ENCODE data around the gene UBE2I.
"Not testable (repeated sequence)": the region's sequence is repeated elsewhere in the genome, so short reads cannot be mapped to it uniquely, and the experiment has no call there.

The UBE2I gene

DNA sequence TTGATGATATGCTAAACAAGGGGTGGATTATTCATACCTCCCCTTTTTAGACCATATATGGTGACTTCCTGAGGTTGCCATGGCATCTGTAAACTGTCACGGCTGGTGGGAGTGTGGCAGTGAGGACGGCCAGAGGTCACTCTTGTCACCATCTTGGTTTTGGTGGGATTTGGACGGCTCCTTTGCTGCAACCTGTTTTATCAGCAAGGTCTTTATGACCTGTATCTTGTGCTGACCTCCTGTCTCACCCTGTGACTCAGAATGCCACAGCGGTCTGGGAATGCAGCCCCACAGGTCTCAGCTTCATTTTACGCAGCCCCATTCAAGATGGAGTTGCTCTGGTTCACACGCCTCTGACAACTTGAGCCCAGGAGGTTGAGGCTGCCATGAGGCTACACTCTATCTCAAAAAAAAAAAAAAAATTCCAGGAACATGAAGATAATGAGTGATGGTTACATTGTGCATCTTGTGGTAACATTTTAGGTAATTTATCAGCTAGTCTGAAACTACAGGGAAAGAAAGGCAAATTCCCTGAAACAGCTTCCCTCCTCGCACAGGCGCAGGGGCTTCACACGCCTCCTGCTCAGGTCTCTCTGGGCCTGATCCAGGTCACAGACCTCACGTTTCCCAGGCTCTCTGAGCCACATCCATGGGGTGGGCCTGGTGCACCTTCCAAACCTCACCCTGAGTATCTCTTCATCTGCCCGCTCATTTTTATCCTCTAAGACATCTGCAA lies 15.3 kb upstream of the UBE2I start:
- DNase-seq = no peak

DNA sequence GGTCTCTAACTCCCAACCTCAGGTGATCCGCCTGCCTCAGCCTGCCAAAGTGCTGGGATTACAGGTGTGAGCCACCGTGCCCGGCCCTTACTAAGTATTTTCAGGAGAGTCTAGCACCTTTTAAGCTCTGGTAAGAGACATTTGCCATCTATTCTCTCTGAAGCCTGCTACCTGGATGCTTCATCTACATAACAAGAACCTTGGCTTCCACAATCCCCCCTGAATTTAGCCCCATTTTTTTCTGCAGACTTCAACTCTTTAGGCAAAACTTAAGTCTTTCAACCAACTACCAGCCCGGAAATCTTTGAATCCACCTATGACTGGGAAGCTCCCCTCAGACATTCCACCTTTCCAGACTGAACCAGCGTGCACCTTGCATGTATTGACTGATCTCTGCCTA lies 14.0 kb upstream of the UBE2I start:
- DNase-seq = no peak

DNA sequence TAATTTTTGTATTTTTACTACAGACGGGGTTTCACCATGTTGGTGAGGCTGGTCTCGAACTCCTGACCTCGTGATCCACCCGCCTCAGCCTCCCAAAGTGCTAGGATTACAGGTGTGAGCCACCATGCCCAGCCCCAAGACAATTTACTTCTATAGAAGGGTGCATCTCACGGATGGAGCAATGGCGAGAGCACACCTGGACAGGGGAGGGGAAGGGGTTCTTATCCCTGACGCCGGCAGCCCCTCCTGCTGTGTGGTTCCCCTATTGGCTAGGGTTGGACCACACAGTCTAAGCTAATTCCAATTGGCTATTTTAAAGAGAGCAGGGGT lies 12.8 kb upstream of the UBE2I start:
- not testable (repeated sequence) for DNase-seq

DNA sequence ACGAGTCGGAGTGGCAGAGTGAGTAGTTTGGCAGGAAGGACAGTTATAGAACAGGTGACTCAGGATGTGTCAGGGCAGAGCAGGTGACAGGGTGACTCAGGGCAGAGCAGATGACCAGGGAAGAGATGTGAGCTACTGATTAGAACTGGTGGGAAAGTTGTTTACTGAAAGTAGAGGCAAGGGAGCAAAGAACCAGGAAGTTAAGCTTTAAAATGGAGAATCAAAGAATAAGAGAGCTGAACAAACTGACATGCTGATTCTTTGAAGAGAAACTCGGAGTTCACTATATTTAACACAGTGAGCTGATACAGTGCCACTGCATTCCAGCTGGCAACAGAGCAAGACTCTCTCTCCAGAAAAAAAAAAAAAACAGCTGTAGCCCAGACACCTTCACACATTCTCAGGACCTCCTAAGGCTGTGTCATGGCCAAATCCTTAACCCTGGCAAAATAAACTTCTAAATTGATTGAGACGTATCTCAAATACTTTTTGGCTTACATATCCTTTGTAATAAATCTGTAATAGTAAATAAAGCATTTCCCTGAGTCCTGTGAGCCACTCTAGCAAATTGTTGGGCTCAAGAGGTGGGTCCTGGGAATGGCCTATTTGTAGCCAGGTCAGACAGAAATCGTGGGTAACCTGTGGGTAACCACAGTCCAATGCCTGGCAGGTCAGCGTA lies 12.3 kb upstream of the UBE2I start:
- no peak for DNase-seq

DNA sequence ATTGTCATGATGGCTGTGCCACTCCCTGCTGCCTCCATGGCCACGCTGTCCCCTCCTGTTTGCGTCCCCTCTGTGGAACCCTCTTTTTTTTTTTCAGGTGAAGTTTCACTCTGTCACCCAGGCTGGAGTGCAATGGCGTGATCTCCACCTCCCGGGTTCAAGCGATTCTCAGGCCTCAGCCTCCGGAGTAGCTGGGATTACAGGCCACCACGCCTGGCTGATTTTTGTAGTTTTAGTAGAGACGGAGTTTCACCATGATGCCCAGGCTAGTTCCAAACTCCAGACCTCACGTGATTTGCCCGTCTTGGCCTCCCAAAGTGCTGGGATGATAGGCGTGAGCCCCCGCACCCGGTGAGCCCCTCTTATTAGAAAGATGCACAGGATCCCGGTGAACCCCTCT lies 11.0 kb upstream of the UBE2I start:
- no peak for DNase-seq

DNA sequence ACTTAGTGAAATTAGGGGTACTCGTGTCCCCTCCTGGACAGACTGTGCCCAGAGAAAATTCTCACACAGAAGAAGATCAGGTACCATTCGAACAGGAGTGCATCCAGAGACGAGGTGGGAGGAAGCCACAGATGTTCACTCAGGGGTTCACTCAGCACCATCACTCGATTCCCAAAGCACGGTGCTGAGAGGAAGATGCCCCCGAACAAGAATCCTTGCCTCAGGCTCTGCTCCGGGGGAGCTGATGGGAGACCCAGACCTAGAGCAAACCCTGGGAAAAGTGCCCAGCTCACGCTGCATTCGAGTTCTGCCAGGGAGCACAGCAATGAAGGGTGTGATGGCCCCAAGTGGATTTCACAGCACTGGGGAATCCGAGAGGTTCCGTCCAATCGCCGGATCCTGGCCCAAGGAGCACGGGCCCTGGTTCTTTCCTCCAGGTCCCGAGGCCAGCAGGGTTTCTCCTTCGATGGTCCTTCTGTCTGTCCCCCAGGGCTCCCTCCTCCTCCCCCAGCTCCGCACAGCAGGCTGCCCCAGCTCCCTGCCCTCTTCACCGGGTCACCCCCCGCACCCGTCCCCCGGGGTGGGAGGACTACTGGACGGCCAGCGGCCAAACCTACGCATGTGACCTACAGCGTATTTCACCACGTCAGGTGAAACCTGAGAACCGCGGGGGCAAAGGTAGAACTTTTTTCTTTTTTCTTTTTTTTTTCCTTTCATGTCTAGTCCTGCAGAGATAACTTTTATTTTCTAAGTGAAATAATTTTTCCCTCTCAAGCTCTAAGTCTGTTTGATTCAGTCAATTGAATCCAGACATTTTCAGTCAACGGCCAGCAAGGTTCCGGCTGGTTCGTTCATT lies 10.2 kb upstream of the UBE2I start:
- no peak for DNase-seq

DNA sequence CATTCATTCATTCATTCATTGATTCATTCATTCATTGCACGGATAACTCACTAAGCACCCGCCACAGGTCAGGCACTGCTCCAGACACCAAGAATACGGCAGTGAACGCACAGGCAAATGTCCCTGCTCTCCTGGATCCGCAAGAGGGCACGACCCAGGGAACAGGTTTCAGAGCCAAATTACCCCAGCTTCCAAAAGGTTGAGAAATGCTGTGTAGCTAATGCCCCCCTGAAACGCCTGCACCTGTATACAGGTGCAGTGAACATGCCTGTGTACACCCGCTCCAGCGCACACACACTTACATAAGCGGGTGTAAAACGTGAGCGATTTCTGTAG lies 9.6 kb upstream of the UBE2I start:
- DNase-seq = no peak

DNA sequence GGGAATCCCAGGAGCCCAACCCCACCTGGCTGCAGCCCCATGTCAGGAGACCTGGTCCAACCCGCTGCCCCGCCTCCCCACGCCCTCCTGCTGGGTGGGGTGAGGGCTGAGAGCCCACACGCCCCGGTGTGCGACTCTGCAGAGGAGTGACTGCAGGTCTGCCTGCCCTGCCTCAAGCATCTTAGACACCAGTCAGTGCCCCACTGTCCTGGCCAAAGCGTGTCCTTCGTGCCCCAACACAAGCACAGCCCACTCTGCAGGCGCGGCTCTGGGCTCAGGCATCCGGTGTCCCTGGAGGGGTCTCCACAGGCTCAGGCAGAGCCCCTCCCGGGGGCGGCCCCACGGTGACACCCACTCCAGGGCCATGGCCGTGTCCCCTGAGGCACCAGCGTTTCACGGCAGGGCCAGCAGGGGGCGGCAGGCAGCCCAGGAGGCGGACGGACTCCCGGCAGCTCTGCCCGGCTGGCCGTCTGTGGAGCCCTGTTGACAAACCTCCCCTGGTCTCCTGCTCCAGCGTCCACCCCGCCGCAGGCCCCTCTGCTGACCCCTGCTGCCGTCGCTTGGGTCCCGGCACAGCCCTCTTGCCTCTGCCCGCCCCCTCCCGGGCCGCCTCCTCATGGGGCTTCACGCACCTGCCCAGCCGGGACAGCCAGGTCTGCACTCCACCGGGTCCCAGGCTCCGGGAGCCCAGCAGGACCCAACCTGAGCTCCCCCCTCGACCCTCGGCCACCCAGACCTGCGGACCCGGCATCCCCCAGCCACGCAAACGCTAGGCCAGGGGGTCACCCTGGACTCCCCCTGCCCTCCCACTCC lies 8.6 kb upstream of the UBE2I start:
- peak; percentile 58 for DNase-seq

DNA sequence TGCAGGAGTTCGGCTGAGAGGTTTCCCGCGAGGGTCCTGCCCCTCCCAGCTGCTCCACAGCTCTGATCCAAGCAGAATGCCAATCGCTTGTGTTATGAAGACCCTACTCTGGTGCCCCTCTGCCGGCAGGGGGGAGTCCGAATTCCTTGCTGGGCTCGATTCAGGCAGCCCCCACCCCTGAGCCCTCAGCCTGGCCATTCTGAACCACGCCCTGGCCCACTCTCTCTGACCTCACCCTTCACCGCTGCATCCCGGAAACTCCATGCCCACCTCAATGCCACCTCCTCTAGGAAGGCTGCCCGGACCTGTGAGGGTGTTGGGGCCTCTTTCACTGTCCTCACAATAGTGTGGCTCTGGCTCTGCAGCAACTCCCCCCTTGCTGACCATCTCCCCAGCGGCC lies 7.9 kb upstream of the UBE2I start:
- DNase-seq = no peak

DNA sequence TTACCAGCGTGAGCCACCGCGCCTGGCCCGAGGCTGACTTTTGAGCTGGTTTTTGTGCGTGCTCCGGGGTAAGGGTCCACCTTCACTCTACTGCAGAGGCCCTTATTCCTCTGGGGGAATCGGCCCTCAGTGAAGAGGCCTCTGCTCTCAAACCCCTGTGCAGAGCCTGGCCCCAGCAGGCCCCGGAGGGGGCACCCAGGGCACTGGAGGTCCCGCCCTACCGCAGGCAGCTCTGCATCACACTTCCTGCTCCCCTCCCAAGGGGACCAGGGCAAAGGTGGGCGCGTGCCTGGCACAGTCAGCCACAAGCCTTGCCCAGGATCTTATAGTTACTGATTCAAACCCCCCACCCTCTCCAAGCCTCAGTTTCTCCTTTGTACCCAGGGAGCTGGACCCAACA lies 3.6 kb upstream of the UBE2I start:
- no peak for DNase-seq

DNA sequence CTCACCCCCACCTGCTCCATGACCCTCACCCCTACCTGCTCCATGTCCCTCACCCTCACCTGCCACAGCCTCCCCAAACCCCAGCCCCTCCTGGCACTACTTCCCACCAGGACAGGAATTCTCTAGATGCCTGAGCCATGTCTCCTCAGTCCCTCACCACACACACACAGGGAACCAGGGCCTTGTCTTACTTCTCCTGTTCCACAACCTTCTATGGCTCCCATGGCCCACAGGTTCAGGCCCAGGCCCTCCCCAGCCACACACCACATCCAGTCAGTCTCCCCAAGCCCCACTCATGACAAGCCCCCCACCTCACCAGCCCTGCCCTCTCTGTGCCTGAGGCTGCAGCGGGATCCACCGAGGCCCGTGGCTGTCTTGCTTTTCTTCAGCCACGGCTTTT lies 3.1 kb upstream of the UBE2I start:
- DNase-seq = no peak

DNA sequence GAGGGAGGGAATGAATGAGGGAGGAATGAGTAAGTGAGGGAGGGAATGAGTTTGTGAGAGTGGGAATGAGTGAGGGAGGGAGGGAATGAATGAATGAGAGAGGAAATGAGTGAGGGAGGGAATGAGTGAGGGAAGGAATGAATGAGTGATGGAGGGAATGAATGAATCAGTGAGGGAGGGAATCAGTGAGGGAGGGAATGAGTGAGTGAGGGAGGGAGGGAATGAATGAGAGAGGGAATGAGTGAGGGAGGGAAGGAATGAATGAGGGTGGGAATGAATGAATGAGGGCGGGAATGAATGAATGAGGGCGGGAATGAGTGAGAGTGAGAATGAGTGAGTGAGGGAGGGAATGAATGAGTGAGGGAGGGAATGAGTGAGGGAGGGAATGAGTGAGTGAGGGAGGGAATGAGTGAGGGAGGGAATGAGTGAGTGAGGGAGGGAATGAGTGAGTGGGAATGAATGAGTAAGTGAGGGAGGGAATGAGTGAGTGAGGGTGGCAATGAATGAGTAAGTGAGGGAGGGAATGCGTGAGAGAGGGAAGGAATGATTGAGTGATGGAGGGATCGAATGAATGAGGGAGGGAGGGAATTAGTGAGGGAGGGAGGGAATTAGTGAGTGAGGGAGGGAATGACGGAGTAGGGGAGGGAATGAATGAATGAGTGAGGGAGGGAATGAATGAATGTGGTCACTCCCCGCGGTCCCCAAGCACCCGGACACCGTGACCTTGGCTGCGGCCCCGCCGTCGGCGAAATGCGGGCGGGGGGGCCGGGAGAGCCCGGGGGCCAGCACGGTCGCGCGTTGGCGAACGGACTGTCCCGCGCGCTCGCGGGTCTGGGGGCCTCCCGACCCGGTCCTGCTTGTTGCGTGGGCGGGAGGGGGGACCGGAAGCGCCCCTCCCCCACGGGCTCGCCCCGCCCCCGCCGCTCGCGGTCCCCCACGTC lies 1.1 kb upstream of the UBE2I start:
- DNase-seq = no peak

DNA sequence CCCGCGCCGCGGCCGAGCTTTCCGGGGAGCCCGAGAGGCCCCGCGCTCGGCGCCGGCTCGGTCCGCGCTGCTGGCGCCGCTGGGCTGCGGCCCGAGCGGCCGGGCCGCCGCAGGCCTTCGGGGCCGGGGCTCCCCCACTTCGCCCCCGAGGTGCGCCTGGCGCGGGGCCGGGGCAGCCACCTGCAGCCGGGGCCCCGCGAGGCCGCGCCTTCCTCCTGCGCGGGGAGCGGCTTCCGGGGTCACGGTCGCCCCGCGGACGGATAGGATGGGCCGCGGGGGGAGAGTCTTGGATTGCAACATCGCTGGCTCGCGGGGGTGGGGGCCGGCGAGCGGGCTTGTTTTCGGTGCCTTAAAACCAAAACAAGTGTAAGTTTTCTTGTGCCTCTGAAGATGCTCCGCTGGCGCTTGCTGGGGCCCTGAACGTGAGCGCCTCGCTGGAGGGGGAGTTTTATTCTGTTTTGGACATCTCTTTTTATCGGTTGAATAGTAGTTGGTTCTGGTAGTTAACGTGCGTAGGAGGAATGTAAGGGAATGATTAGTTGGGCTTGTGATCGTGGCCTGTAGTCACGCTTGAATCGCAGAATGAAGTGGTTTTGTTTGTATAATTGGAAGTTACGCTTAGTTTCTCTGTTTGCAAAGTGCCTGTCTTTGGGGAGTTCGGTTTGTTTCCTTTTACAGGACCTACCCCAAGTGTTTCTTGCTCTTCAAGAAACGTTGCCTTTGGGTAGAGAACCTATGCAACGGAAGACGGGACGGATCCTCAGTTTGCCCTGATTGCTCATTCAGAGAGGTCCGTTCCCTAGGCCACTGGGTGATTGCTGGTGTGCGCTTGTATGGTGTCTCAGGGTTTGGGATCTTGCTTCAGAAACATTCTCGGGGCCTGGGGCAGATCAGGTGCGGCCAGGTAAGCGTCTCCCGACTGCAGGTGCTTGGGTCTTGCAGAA lies 724 bp downstream of the UBE2I start:
- no peak for DNase-seq

DNA sequence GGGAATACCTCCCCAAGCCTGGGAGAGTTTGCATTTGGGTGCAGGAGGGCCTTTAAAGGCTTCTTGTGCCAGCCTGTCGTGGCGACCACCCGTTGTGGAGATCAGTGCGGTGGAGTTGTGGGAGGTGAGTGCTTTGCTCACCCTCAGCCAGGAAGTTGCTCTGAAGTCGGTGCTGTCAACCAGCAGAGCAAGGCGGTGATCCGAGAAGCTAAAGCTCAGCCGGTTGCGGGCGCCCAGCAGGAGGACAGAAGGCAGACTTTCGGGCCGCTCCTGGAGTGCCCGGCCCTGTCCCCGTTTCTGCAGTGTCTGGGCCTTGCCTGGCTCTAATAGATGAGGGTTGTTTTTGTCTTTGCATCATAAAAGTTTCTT lies 1.4 kb downstream of the UBE2I start:
- DNase-seq = no peak

DNA sequence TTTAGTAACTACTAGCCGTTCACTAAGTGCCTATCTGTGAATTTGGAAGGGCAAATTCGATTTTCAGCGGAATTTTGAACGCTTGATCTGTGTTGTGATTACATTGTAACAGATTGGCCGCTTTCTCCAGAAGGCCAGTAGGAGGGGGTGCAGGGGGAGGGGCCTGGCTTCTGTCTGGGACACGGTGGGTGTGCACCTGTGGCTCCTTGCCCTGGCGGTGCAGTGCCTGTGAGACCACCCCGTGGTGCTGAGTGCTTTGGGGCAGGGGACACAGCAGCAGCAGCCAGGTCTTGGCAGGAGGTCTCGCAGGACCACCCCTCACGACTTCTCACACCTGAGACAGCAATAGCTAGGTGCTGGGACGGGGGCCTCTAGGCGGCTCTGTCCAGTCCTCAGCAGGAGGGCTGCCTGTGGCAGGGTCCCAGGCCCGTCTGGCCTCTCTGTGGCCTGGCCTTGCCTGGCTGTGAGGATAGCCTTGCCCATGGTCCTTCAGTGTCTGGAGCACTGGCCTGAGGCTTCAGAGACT lies 1.8 kb downstream of the UBE2I start:
- DNase-seq = no peak

DNA sequence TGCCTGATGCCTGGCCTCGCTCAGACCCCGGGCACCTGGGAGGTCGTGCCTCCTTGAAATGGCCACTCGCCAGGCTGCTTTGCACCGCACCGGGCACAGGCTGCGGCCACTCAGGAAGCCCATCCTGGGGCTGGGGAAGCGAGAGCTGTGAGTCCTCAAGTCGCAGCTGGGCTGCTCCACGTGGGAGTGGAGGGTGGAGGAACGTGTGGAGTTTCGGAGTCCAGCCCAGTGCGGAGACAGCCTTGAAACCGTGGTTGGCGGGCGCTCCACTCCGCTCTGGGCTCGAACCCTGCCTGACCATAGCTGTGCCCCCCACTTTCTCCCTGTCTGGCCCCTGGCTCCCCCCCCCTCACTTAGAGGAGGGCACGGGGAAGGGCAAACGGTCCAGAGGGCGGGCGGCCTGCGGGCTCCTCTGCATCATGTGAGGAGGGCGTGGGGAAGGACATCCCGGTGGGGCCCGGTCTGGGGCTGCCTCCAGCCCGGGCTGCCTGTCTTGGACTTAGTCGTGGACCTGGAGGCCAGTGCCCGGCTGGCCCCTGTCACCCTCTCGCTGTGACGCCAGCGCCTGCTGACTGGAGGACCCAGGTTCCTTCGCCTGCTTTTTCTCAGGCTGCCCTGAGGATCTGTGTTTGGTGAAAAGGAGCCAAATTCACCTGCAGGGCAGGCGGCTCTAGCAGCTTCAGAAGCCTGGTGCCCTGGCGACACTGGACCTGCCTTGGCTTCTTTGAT lies 2.5 kb downstream of the UBE2I start:
- no peak for DNase-seq

DNA sequence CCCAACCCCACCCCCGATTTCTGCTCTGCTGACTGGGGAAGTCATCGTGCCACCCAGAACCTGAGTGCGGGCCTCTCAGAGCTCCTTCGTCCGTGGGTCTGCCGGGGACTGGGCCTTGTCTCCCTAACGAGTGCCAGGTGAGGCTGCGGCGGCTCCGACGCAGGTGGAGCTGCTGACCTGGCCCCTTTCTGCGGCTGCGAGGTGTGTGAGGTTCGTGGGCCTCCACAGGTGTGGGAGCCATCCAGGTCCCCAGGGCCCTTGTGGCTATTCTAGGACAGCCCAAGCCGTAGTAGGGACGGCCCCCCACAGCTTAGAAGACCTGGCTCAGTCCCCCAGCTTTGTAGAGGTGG lies 3.0 kb downstream of the UBE2I start:
- DNase-seq = no peak

DNA sequence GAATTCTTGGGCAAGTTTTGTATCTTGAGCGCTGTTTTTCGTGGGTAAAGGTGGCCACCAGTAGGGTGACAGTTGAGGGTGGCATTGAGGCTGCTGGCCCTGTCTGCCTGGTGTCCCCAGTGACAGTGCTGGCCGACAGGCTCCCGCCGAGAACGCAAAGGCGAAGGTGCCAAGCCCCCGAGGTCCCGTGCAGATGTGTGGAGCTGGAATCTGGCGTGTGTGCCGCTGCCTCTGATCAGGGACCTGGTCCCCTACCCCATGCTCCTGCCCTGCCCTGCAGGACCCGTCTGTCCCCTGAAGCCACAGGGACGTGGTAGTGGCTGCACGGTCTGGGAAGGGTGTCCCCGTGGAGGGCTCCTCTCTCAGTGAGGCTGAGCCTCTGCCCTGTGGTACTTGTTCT lies 3.5 kb downstream of the UBE2I start:
- DNase-seq = no peak

DNA sequence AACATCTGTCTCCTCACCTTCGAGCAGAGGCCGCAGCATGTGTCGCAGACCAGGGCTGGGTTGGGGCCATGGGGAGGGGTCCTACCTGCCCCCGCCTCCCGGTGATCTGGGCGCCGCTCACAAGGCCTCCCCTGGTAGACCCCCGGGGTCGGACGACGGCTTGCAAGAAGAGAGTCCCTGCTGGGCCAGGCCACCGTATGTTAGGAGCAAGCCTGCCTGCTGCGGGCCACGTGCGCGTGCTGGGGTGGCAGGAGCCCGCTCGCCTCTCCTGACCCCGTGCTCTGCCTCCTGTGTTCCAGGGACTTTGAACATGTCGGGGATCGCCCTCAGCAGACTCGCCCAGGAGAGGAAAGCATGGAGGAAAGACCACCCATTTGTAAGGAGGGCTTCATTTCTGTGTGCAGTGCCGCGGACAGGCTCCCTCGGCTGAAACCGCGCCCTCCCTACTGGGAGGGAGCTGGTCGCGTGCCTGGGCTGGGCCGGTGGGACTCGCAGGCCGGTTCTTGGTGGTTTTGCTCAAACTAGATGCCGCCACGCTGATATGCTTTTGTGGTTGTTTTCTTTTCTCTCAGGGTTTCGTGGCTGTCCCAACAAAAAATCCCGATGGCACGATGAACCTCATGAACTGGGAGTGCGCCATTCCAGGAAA lies 4.4 kb downstream of the UBE2I start:
- no peak for DNase-seq

Measured in NCI-H82 (cell line).